ENCODE data around the gene TRAF6.

- TF ChIP-seq CTCF (IDR thresholded peaks at IDR 0.05) (no peak), POLR2A (IDR thresholded peaks at IDR 0.05) (no peak)
Observed at GRCh38 chr11:36450110-36450572, 59.9 kb downstream of the TRAF6 start.

Data from body of pancreas (tissue), 4 donors.